Stimulated activated CD4-positive, alpha-beta T cell treated with anti-CD3 and anti-CD28 coated beads, Interleukin-4, amount 100 ng/mL, for 24 hours (primary cell): Measurements from ENCODE around the gene RAE1.

Experiments
- DNase-seq: peaks from one replicate; pipeline ENCODE4 v3.0.0-alpha.2; 2020

The RAE1 gene

DNA sequence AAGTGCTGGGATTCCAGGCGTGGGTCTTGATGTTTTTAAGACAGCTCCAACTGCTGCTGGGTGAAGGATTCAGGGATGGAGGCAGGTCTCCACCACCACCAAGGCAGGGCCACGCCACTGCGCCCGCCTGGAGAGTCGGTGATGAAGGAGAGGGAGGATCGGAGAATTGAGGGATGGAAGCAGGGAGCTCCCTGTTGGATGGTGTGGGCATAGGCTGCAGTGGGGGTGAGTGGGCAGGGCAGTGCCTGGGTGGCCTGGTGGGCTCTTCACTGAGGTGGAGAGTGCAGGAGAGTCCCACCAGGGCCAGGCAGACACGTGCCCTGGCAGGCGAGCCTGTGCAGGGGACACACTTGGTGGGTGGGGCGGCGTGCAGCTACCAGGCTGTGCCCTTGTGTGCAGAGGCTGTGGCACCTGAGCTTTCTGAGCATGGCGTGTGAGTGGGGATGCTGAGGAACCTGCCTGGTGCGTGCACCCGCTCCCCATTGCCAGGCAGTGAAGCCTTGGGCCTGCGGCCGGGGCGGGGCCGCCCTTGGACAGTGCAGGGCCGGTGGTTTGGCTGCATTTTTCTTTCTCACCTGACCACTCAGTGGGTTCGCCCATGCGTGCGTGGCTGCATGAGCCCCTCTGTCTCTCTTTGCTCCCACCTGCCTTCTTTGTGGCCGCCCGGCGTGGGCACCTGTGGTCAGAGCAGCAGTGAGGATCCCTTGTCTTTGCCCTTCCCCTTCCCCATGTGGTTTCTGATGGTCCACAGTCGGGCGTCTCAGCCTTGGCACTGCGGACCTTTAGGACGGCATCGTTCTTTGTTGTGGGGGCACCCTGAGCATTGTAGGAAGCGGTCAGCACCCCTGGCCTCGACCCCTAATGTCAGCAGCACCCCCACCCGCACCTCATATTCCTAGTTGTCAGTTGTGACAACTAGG, 51.4 kb downstream of the RAE1 start:
- no peak for DNase-seq

DNA sequence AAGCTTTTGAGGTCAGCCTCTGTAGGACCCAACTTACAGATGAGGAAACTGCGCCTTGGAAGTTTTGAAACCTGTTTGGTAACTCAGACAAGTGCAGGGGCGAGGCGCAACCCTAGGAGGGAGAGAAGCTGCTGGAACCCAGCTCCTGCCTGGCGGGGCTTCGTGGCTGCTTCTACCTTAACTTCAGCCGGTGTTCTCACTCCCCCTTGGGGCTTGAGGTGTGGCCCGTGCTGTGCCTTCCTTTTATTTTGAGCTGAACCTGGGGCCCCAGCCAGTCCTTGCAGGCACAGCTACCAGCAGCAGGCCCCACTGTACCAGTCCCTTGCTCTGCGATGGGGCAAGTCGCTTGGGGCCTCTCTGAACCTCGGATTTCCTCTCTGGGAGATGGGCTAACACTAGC, 52.2 kb downstream of the RAE1 start:
- no peak for DNase-seq

DNA sequence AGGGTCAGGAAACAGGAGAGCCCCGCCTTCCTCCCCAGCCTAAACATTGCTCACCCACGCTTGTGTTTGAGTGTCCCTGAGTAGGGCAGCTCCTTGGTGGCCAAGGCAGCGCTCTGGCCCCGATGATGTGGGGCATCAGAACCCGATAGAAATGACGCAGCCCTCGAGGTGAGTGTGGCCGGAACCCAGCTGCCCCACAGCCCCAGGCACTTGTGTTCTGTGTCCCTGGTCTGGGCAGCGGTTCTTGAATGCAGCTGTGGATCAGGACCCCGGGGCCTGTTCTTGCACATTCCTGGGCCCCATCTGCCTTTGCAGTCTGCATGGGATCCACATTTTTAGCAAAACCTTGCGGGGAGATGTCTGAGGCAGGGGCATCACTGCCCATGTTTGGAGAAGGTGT, 53.0 kb downstream of the RAE1 start:
- DNase-seq, result no peak

DNA sequence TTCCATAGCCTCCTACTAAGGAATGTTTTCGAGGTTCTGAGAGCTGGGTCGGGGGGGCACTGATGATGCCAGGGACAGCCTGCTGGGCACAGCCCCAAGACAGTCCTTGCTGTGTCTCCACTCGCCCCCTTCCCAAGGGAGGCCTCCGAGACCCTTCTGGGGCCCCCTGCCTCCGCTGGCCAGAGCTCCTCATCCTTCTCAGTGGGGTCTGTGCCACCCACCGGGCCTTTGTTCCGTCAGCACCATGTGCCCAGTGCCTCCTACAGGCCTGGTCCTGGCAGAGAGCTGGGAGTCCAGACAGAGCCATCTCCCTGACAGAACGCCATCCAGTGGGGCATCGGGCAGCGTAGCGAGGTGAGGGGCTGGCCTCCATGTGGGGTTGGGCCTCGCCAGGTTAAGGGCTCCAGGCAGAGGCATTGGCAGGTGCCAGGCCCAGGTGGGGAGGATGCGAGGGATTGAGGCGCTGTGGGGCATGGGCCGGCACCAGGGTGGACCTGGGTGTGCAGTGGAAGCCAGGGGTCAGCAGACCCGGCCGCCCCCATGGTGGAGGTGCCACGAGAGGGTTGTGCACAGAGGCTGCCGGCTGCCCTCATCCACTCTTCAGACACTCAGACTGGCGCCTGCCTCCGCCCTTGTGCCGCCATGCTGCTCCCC, 53.5 kb downstream of the RAE1 start:
- no peak for DNase-seq

DNA sequence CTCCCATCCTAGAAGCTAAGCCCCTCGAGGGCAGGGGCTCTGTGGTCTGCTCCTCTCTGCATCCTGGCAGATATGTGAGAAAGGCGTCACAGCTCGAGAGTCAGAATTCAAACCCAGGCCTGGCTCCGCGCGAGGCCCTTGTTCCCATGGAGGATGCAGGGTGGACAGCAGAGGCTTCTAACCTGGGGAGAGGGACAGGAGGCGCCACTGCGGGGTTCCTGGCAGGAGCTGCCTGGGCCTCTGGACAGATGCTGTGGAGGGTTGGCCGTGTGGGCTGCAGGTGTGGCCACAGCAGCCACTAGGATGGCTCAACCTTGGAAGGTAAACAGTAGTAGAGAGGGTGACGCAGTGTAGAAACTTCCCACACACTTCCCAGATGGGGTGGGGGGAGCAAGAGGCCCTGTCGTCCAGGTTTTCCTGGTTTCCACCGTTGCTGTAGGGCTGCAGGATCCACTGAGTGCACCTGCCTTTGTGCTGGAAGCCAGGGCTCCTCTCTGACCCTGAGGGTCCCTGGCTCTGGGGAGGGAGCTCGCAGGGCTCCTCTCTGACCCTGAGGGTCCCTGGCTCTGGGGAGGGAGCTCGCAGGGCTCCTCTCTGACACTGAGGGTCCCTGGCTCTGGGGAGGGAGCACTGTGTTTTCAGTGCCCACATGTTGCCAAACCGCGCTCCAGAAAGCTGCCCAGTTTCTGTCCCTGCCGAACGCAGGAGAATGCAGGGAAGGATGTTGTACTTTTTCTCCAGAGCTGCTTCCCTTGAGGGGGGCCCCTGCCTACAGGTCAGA, 54.4 kb downstream of the RAE1 start:
- no peak for DNase-seq

DNA sequence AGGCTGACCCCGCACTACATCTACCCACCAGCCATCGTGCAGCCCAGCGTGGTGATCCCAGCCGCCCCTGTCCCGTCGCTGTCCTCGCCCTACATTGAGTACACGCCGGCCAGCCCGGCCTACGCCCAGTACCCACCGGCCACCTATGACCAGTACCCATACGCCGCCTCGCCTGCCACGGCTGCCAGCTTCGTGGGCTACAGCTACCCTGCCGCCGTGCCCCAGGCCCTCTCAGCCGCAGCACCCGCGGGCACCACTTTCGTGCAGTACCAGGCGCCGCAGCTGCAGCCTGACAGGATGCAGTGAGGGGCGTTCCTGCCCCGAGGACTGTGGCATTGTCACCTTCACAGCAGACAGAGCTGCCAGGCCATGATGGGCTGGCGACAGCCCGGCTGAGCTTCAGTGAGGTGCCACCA, 56.5 kb downstream of the RAE1 start:
- DNase-seq, result no peak

DNA sequence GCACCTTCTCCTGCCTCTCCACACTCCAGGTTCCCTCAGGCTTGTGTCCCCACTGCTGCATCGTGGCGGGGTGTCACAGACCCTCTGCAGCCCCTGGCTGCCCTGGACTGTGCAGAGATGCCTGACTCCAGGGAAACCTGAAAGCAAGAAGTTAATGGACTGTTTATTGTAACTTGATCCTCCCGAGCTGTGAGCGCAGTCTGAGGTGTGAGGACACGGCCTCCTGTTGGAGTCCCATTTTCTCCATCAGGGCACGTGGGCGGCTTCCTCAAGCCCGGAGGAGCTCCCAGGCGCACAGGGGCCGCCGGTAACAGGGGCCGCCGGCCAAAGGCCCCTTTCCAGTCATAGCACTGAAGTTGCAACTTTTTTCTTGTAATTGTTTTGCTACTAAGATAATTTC, 57.1 kb downstream of the RAE1 start:
- DNase-seq, result no peak

DNA sequence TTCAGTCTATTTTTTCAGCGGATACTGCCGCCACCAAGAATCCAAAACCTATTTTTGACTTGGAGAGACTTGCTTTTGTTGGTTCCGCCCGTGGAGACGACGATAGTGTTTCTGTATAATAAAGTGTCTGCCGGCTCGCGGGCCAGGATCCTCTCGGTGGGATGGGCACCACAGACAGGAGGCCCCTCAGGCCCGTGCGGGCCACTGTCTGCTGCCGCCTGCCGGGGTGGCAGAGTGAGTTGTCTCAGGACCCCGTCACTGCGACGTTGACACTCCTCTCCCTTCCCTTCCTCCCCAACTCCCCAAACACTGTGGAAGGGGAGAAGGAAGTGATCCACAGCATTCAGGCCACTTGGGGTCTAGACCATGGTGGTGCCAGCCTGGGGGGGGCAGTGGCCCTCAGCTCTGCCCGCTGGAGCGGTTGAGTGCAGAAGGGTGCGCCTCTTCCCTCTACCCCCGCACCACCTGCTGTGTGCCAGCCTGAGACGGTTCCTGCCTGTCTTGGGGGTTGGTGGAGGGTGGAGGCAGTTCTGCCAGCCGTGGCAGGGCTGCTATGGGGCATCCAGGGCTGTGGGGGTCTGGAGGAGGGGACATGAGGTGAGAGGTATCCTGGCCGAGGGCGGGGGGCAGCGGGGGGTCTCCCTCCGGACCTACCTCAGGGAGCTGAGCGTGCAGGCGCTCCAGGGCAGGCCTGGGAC, 57.6 kb downstream of the RAE1 start:
- no peak for DNase-seq

DNA sequence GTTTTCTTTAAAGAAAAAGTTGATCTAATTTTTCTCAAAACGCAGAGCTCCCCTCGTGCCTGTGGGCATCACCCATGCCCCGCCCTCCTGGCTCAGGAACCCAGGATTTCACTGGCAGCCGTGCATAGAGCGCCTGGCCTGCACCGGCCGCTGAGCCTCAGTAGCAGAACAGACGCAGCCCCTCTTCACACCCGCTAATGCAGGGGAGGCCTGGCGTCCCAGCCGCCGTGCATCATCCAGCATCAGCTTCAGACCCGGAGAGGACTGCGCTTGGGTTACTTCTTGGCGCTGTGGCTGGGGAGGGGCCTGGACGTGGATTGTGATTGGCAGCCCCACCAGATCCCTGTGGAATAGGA, 58.2 kb downstream of the RAE1 start:
- DNase-seq, result no peak

DNA sequence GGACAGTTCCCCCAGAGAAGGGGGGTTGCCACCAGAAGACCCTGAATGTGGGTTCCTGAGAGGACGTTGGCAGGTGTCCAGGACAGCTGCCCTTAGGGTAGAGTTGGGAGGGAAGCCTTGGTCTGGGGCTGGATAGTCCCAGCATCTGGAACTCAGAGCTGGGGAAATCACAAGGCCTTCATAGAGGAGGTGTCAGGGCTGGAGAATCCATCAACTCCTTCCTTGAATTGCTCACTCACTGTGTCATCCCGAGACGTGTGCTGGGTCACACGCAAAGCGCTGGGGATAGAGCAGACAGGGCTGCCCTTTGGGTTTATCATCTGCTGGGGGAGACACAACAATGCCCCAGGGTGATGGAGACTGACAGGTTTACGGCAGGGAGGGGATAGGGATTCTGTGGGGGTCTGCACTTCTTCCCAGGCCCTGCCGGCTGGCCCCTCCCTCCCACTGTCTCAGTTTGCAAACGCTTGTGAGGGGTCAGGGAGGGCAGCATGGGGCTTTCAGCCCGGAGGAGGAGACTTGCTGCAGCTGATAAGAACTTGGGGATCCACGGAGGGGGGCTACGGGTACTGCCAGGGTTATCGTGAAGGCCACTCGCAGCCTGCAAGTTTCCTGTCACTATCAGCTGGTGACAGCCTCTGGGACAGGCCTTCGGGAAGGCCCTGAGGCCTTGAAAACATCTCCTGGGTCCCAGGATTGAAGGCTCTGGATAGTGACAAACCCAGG, 58.8 kb downstream of the RAE1 start:
- no peak for DNase-seq

DNA sequence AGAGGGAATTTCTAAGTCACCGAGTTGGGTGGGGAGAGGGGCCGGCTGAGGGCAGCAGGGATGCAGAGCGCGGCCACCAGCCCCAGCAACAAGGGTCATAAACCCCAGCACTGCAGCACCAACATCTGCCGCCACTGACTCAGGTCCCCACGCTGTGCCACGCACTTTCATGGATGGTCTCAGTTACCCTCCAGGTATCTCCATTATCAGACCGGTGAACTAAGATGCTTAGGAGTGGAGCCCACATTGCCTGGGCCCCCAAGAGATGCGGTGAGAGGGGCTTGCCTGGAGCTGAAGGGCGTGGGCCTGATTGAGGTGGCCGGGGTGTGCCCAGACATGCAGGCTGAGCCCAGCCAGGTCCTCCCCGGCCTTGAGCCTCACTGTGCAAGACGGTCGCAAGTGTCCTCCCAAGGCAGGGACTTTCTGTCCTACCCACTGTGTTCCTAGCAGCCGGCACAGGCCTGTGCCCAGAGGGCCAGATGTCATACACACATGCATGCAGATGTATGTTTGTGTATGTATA, 59.4 kb downstream of the RAE1 start:
- DNase-seq, result no peak

DNA sequence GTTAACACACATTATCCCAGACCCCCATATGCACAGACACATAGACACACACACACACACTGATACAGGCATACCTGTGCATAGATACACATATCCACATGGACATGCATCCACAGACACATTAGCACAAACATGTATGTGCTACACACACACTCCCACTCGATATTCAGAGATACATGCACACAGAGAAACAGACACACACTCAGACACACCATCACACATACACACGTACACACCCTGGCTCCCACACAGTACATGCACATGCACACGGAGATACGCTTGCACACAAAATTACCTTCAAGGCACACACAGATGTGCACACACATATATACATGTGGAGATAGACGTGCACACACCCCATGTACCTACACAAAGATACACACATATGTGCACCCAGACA, 59.9 kb downstream of the RAE1 start:
- no peak for DNase-seq

DNA sequence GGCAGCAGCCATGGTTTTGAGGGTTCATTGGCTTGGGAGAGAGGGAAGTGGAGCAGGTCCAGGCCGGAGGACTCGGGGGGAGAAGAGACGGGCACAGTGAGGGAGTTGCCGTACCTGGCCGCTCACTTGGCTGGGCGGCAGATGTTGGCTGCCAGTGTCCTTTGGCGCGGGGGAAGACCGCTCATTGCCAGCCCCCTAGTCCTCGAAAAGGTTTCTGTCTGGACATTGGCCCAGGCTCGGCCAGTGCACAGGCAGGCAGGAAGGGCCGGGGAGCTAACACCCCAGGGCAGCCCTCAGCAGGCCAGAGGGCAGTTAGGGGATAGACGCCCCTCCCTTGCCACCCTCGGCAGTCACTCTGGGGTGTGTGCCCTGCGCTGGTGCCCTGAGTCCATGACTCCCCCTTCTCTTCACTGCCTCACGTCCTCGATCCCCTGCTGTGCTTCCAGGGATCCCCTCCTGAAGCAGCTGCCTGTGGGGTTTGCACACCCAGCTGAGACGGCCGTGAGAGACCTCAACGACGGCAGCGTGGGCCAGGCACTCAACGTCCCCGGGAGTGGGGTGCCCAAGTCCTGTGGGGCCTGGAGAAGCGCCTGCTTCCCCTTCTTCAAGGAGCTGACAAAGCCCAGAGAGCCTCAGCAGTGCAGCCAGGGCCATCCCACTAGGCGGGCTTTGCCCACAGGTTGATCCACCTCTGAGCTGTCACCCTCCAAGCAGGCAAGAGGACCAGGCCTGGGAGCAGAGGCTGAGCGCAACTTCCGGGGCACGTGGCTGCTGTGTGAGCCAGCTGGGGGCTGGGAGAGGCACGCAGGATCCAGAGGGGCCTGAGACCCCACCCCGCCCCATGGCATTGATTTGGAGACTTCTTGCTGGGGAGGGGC, 60.6 kb downstream of the RAE1 start:
- DNase-seq, result no peak

DNA sequence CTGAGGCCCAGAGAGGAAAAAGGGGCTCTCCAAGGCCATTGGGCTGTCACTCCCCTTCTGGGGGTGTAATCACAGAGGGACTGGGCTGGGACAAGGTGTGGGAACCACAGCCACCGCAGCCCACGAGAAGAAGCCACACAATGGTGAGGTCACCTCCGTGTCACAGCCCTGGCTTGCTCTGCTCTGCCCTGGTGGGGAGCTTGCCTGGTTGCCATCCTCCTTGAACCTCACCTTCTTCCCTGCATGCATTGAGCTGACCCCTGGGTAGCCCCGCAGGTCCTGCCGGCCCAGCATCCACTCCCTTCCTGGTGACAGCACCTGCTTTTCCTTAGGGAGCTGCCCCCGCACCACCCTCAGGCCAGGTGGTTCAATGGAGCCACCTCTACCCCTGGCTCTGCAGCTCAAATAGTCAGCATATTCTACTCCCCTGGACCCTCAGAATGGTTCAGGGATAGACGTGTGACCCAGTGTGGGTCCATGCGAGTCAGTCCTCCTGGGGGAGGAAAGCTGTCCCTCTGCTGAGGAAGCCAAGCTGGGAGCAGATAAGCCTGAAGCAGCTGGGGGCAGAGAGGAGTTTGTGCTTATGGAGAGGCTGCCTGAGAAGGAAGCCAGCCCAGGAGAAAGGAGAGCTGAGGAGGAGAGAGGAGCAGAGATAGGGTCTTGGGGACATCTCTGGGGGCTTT, 61.4 kb downstream of the RAE1 start:
- DNase-seq, result no peak

DNA sequence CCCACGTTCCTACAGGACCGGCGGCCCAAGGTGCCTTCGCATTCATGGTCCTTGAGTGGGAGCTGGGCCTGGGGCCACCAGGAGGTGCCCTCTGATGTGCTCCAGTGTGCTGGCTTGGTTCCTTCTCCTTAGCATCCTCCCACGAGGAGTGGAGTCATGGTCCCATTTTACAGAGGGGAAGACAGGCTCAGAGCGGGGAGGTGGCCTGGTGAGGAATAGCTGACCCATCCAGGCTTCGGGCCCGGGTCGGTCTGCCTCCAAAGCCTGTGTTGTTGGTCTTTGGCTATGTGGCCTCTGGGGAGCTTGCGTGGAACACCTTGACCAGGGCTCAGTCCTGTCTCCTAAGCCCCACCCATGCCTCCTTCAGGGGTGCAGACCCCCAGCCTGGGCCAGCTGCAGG, 62.9 kb downstream of the RAE1 start:
- DNase-seq, result no peak

DNA sequence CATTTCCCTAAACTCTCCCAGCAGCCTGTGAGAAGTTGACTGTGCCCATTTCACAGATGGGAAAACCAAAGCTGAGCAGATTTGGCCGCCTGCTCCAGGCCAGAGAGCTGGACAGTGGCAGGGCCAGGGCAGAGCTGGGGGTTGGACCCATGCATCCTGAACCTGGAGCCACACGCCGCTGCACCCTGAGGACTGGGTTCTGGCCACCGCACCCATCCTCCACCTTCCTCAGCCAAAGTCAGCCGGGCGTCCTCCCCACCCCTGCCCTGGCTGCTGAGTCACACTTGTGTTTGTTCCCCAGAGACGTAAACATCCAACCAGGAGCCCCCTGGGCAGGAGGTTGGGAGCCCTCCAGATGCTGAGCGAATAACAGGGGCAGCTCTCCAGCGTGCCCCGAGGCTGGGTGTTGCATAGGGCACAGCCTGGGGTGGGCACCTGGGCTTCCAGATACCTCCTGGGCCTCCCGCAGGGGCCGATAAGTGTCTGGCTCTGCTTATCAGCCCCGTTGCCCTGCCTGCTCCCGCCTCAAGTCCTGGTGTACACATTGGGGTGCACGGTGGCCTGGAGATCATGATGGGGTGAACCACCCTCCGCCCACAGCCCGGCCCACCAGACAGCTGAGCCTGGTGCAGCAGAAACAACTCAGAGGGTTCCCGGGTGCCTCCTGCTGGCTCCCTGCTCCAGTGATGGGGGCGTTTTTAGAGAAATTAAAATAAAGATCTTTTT, 64.0 kb downstream of the RAE1 start:
- no peak for DNase-seq

DNA sequence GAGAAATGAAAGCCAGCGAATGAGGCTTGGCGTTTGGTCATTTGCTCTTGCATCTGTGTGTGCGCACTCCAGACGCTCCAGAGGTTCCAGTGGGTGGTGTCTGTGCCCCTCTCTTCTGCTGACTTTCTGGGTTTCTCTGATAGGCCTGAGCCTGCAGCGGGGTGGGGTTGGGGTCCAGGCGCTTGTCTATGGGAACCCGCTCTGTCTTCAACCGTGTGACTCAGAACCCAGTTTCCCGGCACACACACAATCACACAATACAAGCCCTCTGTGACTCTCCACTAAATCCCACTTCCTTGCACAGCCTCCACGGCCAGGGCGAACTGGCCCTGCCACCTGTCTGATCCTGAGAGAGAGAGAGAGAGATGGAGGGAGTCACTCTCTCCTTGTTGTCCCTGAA, 64.7 kb downstream of the RAE1 start:
- DNase-seq, result no peak

DNA sequence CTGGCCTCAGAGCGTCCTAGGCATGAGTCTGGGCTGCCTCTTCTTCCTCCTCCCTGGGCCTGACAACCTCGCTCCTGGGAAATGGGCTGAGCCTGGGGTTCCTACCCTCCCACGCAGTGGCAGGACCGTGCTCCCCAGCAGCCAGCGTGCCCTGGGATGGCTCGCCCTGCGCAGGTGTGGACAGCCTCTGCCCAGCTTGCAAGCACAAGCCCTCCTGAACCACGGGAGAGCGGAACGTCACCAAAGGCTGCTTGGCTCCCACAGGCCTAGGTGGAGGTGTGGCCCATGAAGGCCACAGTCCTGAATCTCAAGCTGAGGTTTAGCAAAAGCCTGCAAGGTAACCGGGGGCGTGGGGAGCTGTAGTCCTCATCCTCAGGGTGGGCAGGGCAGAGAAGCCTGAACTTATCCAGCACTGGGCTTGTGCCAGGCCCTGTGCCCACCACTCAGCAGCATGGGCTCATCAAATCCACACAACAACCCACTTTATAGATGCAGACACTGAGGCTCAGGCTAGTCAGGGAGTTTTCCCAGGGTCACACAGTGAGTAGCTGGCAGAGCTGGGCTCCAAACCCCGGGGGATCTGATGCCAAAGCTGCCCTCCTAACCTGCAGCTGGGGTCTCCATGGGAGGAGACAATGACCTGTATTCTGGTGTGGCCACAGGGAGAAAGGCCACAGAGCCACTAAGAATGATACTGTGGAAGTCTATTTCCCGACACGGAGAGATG, 65.4 kb downstream of the RAE1 start:
- no peak for DNase-seq

DNA sequence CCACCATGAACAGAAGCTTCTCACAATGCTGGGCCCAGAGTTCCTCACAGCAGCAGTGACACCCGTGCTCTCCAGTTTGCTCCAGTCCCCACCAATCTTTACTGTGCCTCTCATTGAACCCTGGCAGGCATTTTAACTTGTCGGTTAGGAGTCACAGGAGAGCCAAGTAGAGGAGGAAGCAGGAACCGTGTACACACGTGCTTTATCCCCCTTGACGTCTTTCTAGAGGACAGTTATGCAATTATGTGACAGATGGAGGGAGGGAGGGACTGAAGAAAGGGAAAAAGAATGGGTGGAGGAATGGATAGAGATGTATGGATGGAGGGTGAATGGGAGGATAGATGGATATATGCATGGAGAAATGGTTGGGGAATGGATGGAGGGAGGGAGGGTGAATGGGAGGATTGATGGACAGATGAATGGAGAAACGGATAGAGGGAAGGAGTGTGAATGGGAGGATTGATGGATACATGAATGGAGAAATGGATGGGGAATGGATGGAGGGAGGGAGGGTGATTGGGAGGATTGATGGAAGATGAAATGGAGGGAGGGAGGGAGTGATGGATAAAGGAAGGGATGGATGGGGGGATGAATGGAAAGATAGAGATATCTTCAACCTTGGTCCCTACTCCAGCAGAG, 66.1 kb downstream of the RAE1 start:
- no peak for DNase-seq
